22Rv1 (cell line): ENCODE data around the gene KCNG2.

Source experiments
- H3K27ac ChIP-seq: fragments of 450-650 bp; 2 replicates; pipeline ENCODE4 v1.5.1; 2017
- ZFX ChIP-seq: fragments of 450-650 bp; IDR thresholded peaks from 2 replicates; pipeline ENCODE4 v1.6.1; 2017; ENCODE audit warnings: antibody characterized with exemption, borderline replicate concordance
- TF ChIP-seq, protein P1 (sequence below): fragments of 450-650 bp; IDR thresholded peaks from 2 replicates; pipeline ENCODE4 v1.5.1; 2017; ENCODE audit warnings: mild to moderate bottlenecking

The KCNG2 gene

DNA sequence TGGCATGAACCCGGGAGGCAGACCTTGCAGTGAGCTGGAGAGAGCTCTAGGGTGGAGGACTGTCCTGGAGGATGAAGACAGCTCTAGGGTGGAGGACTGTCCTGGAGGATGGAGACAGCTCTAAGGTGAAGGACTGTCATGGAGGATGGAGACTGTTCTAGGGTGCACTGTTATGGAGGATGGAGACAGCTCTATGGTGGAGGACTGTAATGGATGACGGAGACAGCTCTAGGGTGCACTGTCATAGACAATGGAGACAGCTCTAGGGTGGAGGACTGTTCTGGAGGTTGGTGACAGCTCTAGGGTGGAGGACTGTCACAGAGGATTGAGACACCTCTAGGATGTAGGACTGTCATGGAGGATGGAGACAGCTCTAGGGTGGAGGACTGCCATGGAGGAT lies 21.1 kb upstream of the KCNG2 start:
- no peak overlapping the region for H3K27ac ChIP-seq
- TF ChIP-seq, protein P1, sequence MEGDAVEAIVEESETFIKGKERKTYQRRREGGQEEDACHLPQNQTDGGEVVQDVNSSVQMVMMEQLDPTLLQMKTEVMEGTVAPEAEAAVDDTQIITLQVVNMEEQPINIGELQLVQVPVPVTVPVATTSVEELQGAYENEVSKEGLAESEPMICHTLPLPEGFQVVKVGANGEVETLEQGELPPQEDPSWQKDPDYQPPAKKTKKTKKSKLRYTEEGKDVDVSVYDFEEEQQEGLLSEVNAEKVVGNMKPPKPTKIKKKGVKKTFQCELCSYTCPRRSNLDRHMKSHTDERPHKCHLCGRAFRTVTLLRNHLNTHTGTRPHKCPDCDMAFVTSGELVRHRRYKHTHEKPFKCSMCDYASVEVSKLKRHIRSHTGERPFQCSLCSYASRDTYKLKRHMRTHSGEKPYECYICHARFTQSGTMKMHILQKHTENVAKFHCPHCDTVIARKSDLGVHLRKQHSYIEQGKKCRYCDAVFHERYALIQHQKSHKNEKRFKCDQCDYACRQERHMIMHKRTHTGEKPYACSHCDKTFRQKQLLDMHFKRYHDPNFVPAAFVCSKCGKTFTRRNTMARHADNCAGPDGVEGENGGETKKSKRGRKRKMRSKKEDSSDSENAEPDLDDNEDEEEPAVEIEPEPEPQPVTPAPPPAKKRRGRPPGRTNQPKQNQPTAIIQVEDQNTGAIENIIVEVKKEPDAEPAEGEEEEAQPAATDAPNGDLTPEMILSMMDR, result no peak
- no peak for TF ChIP-seq ZFX

DNA sequence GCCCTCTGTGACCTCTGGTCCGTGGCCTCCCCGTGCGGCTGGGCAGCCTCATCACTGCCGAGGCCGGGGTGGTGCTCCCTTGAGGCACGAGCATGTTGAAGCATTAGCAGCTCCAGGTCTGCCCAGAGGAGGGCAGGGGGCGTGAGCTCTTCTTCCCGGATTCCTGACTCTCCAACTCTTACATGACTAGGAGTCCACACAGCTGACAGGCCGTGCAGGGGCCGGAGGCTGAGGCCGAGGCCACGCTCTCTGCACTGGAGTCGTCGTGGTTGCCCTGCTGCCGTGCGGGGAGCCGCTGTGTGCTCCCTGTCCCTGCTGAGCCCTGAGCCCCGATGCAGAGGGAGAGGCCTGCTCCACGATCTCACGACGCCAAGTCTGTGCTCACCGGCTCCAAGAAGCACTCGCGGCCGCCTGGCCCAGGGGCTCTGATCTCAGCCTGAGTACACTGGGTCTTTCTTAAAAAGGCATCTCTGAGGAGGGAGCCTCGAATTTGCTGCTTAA lies 19.4 kb upstream of the KCNG2 start:
- no peak overlapping the region for H3K27ac ChIP-seq
- TF ChIP-seq, protein P1, result no peak
- TF ChIP-seq ZFX, result no peak

DNA sequence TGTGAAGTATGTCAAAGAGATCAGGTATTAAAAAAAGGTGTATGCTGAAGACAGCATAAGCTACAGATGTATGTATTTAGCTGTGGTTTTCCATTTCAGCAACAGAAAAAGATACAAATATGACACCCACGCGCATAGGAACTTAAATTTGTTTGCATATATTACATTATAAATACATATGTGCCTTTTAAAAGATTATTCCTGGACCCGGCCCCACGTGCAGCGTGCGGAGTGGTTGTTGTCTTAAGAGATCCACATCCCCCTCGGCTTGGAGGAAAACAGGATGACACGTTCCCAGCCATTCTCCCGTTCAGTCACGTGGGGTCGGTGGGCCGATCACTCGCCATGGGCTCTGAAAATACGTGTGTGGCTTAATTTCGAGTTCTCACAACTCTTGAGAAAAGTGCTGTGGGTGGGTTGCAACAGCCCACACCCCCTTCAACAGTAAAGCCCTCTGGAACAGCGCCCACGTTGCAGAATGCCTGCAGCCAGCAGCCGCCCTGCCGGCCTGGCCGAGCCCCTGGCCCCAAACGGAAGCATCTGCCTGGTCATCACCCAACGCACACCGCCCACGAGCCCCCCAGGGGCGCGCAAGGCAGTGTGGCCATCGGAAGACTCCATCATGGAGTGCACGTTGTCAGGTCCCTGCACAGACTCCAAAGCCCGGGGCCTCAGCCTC lies 18.6 kb upstream of the KCNG2 start:
- TF ChIP-seq, protein P1, result no peak
- H3K27ac ChIP-seq, result no peak overlapping the region

DNA sequence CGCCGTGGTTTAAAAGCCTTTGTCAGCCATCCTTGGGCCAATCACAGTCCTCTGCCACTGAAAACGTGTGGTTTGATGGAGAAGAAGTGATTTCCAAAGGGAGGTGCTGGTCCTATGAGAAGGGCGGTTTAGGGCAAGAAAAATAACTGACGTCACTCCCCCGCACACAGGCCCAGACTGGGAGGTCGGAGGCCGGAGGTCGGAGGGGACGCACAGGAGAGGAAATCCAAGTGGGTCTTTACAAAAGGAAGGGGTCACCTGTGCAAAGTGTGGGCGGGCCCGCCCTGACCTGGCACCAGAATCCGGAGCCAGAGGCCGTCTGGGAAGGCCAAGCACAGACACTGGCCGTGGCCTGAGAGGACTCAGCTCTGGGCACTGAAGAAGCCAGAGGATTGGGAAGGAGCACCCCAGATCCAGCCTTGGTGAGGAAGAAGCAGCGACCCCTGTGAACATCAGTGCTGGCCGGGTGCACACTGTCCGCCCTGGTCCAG lies 18.0 kb upstream of the KCNG2 start:
- no peak overlapping the region for H3K27ac ChIP-seq
- TF ChIP-seq ZFX, result no peak
- TF ChIP-seq, protein P1, result no peak

DNA sequence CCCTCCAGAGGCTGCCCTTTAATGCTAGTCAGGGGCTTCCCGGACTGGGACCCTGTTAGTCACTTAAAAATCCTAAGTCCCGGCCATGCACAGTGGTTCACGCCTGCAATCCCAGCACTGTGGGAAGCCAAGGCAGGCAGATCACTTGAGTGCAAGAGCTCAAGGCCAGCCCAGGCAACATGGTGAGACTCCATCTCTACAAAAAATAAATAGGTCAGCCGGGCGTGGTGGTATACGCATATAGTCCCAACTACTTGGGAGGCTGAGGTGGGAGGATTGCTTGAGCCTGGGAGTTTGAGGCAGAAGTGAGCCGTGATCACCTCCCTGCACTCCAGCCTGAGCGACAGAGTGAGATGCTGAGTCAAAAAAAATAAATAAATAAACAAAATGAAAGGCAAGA lies 17.2 kb upstream of the KCNG2 start:
- TF ChIP-seq ZFX, result no peak
- TF ChIP-seq, protein P1, result no peak
- H3K27ac ChIP-seq, result no peak overlapping the region

DNA sequence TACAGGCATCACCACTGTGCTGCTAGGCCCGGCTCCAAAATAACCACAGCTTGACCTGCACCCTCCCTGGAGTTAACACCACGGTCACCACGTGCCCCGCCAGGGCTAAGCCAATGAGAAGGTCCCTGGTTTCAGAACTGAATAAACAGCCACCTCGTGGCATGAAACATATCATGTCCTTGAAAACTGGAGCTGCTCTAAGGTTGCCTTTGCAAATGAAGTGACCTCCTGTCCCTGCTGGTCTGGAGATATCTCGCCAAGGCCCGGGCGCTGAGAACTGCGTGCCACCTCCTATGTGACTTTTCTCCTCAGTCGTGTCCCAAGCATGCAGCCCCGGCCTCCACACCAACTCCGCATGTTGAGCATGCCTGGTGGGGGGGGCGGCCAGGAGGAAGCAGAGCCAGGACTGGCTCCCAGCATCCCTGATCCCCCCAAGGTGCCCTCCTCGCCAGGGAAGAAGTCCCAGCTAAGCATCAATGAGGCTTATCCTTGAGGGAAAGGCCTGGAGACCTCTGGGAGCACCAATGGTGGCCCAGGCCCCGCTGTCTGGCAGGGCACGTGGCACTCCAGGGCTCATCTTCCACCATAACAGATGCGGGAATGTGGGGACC lies 16.3 kb upstream of the KCNG2 start:
- no peak for TF ChIP-seq ZFX
- TF ChIP-seq, protein P1, result no peak
- no peak overlapping the region for H3K27ac ChIP-seq
